NCI-H1417 treated with DMSO at 0.1 percent for 48 hours (cell line): ENCODE measurements around the gene OXCT1.
"Not testable (repeated sequence)": the region's sequence is repeated elsewhere in the genome, so short reads cannot be mapped to it uniquely, and the experiment has no call there.

ENCODE experiments used
- DNase-seq: peaks from one replicate; lab custom pipeline; 2025; lab: John Stamatoyannopoulos, UW

OXCT1 gene

DNA sequence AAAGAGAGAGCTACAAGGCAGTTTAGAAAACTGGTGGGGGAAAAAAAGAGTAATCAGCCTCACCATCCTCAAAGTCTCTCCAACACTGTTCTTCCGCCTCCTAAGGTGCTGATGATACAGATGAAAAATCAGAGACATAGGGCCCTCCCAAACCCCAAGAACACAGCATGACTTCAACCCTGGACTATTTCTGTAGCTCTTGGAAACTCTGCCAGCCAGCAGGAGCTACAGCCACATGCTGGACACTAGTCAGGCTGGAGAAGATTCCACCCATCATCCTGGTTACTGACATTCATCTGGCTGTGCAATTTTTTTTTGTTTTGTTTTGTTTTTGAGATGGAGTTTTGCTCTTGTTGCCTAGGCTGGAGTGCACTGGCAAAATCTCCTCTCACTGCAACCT is 42.4 kb downstream of the OXCT1 start:
- no peak for DNase-seq

DNA sequence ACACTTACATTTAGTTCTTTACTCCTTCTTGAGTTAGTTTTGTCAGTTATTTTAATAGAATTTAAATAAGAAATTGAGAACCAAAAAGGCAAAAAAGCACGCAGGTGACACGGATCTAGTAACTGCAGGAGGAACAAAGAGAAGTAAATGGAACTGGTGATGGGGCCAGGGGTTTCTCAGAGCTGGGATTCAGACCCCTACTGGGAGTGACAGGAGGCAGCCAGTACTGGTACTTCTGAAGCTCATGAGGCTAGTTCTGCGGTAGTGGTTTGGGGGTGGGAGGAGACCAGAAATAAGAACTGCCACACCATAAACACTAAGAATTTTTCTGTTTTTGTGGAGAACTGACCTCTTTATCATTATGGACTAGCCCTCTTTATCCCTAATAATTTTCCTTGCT is 48.2 kb downstream of the OXCT1 start:
- DNase-seq = no peak

DNA sequence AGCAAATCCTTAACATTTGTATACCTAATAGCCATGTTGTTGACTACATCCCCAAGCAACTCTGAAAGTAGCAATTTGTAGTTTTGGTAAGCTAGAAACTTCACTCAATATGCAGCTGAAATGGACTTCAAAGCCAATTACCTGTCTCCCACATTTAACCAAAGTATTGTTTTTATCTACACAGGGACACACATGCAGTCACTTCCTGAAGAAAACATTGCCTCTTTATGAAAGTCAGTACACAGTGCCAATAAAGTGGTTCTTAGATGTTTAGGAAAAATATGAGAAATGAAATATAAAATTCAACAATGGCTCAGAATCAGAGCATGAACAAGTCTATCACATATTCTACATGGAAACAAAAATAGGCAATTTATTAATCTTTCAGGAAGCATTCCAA is 49.2 kb downstream of the OXCT1 start:
- no peak for DNase-seq

DNA sequence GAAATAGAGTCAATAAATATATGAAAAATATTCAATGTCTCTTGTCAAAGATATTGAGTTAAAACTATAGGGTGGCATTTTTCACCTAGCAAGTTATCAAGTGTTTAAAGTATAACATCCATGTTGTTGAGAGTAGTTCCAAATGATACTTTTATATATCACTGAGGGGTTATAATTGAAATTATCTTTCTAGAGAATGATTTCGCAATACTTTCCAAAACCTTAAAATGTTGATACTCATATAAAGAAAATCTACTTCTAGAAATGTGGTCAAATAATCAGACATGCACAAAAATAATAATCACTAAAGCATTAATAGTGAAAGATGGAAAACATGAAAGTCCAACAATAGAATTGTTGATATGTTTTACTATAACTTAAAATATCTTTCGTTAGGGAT is 50.1 kb downstream of the OXCT1 start:
- DNase-seq = no peak

DNA sequence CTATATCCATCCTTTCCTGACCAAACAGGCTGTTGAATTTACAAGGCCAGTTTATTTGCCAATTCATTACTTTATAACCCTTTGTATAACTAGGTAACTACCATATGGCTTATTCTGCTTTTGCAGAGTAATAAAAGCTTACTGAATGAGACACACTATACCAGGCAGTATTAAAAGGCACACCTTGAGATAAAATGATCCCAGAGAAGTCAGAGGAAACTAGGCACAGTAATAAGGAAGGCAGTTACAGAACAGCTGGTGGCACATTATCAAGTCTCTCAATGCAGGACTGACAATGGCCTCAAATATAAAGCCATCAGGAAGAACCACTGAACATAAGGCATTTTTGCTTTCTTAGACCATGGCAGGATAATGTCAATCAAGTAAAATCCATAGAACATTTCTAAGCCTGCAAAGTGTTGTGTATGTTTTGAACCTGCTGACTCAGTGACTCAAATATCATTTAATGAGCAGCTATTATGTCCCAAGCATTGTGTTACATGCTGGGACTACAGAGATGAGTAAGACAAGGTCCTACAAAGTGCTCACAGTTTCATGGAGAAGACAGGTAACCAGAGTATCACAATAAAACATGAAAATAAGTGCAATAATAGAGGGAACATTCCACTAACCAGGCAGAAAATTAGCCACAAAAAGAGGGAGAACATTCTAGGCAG is 52.5 kb downstream of the OXCT1 start:
- no peak for DNase-seq

DNA sequence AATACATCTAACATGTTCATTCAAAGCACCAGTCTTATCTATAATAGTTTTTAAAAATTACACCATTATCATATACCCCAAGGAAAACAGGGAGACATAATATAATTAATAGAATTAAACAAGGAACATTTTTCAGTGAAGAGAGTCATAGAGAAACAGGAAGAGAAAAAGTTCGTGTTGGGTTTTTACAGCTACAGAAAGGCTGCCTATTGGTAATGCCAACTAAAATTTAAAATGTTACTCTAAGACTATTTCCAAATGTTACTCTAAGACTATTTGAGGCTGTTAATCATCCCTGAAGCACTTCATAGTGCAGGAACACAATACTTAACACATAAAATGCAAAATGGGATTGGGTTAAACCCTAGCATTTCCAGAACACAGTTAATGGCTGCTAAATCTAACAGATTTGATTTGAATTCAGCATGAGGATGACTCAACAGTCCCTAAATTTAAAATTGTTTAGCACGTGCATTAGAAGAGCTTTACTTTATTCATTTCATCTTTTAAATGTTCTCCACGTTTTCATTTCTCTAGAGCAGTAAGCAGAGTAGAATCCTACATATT is 54.5 kb downstream of the OXCT1 start:
- no peak for DNase-seq

DNA sequence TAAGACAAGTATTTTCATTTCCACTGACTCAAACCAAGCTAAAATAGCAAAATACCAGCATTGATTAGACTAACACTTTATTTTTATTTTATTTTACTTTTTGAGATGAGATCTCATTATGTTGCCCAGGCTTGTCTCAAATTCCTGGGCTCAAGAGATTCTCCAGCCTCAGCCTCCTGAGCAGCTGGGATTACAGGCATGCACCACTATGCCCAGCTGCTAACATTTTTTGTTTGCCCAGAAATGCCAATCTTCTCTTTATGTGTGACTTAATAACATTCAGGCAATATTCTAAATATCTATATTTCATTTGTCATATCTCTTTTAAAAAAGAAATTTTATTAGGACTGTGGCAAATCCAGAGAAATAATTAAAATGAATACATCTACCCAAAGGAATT is 55.0 kb downstream of the OXCT1 start:
- no peak for DNase-seq

DNA sequence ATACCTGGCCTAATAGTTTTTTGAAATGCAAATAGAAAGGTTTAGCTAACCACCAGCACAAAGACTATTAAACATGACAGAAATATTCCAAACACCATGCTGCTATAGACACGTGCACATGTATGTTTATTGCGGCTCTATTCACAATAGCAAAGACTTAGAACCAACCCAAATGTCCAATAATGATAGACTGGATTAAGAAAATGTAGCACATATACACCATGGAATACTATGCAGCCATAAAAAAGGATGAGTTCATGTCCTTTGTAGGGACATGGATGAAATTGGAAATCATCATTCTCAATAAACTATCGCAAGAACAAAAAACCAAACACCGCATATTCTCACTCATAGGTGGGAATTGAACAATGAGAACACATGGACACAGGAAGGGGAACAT is 55.9 kb downstream of the OXCT1 start:
- not testable (repeated sequence) for DNase-seq

DNA sequence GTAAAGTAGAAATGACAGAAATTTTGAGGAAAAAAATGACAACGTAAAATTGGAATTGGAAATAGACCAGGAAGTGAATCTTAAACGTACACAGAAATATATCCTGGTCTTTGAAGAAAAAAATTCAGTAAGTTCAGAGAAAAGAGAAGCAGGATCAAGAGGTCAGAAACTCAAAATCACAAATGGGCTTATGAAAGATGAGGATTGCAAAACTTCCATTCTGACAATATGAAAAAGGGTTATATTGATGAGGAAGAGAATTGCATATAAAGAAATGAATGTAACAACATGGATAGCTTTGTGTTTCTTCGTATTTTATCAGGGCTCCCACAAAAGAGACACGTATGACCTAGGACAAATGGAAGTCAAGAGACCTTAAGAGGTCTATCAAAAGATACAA is 58.1 kb downstream of the OXCT1 start:
- no peak for DNase-seq

DNA sequence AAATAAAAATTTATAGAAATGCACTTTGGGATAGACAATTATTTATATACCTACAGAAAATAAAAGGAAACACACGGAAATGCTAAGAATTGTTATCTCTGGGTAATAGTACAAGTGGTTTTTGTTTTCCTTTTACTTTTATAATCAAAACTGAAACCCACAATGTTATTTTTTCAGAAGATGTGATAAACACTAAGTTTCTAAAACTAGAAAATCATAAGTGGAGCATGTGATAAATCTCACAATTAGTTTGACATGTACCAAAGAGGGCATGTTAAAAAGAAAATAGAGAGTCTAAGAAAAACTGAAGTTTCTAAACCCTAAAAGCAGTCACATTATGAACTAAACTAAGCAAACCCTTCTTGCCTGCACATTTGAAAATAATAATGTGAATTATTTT is 61.1 kb downstream of the OXCT1 start:
- DNase-seq = no peak

DNA sequence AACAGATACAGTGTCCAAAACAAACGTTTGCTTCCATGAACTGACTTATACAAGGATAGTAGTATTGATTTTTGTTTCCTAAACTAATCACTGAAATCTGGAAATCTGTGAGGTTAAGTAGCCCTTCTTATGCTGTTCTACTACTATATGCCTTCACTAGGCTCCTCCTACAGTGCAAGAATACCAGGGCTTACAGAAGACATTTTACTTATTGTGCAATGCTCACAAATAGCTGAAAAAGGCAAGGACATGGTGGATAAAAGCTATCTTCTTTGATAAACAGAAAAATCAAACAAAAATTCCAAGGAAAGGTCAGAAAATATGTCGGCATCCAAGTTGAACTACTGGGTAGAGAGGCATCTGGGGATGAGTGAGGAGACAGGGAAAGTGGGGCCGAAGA is 61.9 kb downstream of the OXCT1 start:
- DNase-seq = no peak

DNA sequence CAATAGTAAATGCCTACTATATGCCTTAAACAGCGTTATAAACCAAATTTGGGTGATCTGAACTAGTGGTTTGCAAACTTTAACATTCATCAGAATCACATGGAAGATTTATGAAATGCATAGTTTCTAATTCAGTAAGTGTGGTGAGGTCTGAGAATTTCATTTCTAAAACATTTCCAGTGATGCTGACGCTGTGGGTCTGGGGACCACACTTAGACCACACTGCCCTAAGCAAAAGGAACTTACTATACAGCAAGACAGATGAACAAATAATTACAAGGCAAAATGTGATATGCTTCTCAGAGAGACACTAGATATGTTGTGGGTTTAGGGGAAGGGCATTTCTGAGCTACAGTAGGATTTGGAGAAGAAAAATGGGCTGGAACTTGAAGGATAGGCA is 72.6 kb downstream of the OXCT1 start:
- no peak for DNase-seq

DNA sequence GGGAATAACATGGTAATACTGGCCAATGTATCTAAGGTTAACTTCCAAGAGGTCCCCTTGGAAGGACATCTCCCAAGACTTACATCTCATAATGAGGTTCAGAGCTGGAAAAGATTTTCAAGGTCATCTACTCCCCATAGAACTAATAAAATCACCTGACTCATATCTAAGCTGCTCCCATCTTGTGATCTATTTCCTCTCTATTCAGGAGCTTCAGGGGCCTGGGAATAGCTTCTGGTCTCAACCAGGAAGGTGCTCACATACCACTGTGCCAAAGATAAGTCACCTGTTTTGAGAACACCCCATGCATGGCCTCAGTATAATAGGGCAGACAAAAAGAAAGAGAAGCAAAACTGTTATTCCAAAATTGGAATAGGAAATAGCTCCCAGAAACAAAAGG is 74.2 kb downstream of the OXCT1 start:
- no peak for DNase-seq

DNA sequence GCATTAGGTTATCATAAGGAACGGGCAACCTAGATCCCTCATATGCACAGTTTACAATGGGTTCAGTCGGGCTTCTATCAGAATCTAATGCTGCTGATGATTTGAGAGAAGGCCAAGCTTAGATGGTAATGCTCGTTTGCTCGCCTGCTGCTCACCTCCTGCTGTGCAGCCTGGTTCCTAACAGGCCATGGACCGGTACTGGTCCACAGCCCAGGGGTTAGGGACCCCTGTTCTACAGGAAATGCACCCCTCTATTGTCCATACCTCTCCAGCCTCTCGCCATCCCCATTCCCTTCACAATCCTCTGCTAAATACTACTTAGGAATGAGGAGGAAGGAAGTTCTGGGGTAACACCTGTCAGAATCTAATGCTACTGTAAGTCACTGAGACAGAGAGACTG is 75.1 kb downstream of the OXCT1 start:
- DNase-seq = no peak

DNA sequence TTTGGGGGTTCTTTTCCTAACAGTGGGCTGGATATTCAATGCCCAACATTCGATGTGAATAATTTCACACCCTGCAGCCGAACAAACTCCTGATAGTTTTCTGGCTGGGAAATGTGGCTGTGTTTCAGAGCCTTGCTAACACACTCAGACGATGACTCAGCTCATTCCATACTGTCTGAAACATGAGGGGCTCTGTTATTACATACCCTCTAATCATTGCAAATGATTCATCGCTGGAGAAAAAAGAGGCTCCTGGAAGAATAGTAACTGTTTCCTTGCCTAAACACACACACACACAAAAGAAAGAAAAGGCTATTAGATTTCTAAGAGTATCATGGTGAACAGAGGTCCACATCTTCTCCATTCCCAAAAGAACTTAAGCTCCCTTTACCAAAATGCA is 75.8 kb downstream of the OXCT1 start:
- DNase-seq = no peak

DNA sequence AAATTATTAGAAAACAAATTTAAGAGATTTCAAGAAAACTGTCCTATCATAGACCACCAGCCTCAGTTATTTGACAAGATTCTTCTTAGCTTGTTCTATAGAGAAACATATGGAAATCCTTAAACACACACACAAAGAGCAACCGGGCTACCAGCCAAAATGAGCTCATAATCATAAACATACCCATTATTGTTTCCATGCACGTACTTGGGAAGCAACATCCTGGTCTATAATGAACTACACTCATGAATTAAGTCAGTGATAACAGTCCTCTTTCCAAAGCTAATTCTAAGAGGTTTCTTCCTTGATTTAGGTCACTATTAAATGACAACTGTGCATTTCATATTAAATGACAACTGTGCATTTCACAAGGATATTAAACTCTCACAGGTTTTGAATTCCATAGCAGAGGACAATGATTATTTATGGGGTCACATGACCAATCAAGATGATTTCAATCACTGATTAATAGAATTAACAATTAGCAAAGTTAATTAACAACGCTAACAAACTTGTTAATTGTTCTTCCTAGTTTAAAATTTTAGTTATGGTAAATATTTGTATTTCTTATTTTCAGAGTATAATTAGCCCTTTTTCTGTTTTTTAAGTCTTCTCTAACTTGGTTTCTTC is 77.0 kb downstream of the OXCT1 start:
- DNase-seq = no peak

DNA sequence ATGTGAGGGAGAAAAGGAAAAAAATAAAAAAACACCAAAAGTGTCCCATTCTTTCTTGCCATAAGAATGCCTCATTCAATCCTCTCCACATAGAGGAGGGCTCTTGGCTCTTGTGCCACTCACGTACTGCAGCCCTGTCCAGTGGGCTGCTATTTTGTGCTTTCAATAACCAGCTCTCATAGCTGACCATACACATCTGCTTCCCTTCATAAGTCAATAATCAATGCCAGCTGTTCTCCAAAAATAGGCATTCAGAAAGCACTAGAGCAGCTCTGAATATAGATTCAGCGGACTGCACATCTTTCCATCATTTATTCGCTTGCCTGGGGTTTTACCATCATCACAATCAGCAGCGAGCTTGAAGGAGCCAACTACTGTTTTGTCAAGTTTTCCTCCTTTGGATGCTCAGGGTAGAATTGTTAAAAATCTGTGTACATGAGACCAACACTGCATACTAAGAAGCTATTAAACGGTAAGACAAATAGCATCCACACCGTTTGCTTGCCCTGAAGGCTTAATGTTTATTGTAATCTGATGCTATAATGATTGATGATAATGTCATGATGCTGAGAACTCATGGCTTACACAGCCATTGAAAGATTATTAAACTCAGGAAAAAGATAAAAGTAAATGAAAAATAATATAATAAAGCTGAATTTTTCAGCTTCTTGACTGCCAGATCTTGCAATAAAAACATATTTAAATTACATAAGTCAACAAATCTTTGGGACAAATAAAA is 80.0 kb downstream of the OXCT1 start:
- peak; percentile 52 for DNase-seq

DNA sequence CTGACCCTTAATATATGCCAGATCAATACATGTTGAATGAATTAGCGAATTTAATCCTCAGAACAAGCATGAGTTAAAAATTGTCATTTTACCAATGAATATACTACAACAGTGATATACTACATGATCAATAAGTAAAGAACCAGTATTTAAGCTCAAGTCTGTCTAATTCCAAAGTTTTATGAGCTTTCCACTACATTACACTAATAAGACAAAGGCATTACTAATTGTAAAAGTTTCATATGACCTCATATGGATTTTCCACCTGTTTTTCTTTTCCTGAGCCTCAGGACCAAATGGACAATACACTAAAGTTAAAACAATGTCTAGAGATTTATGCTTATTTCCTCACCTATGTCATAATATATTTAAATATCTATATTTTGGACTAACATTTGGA is 80.8 kb downstream of the OXCT1 start:
- DNase-seq = no peak

DNA sequence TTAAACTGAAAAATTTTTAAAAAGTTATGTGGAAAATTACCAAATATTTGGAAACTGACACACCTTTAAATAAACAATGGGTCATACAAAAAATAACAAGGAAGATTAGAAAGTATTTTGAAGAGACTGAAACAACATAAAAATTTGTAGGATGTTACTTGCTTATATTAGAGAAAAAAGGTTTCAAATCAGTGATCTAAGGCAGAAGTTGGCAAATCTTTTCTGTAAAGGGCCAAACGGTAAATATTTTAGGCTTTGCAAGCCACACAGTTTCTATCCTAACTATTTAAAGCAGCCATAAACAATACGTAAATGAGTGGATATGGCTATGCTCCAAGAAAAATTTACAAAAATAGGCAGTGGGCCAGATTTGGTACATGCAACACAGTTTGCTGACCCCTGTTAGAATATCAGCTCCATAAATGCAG is 81.3 kb downstream of the OXCT1 start:
- DNase-seq = no peak

DNA sequence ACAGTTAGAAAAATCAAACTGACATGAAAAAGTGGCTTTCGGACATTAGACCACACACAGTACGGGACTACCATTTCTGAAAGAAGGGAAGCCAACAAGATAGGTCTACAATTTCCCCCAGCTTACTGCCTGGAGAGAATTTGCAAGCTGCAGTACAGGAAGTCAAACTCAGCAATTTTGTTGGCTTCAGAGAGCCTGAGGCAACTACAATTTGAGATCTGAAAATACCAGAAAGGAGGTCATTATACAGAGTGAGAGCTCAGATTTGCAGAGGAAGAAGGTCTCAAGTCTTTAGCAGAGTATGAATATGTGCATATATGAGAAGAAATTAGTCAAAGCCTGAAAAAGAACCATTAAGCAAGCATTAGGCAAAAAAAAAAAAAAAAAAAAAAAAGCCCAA is 83.0 kb downstream of the OXCT1 start:
- no peak for DNase-seq

DNA sequence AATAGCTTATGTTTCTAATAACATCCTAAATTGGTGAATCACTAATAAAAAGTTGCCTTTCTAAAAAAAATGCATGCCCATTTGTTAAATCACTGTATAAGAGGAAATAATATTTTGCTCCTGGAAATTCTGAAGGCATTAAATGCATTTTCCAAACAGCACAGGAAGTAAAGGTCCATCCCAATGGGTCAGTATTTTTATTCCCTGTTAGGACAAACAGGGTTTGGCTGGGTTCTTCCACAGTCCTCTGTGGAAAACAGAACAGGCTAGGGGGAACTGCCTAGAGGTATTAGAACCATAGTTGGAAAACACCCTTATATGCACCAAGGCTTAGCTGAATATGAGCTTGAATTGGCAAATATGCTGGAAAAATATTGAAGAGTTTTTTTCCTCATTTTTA is 85.2 kb downstream of the OXCT1 start:
- no peak for DNase-seq

DNA sequence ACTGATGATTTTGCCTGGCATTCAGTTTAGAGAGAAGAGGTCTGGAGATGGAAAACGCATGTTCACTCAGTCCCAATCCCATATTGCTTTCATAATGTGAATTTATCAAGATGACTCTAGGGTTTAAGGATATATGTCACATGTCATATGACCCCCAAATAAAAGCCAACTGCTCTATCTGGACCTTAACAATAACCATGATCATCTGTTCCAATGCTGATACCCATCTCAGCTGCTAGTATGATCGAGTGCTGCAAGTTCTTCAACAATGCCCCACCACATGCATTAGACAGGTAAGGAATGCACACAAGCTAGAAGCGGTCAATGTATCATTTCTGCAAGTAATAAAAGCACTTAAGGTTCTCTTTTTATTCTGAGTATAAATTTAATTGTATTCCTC is 91.8 kb downstream of the OXCT1 start:
- DNase-seq = no peak

DNA sequence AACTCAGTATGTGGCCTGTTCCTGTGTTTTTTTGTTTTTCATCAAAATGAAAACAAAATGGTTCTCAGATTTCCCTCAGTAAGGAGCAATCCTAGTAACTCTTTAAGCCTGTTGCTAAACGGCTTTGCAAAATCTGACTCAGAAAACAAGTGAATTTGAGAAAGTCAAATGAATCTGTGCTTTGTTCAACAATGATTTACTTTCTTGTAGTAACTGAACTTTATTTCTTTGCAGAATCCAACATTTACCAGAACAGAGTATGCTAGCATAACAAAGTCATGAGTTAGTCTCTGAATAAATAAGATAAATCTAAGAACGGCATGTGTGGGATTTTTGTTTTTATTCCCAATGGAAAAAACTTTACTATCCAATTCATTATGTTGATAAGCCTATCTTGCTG is 93.8 kb downstream of the OXCT1 start:
- DNase-seq = no peak
